Right lobe of liver (tissue), 6 donors: ENCODE data around the gene NAV2. TPM values are rescaled to one million over a fixed set of nuclear protein-coding genes. Genes with fewer than 3 reads are reported as not detected.

Source experiments
- ATAC-seq, 4 donors: fragments of 200-7000 bp; cut with Tn5 transposase; one replicate each; pipeline ENCODE4 v1.9.1; 2020; ENCODE audit warnings: mild to moderate bottlenecking in 4 of 4, moderate library complexity in 4 of 4
- DNase-seq, 3 donors: peaks; one replicate each; pipeline ENCODE4 v3.0.0-alpha.2; 2020
- H3K27ac ChIP-seq, 3 donors: fragments of 200-600 bp; one replicate each; pipeline ENCODE4 v1.8.0; 2022
- H3K27me3 ChIP-seq, 2 donors: fragments of 200-600 bp; one replicate each; pipeline ENCODE4 v1.8.0; 2022
- H3K36me3 ChIP-seq, 4 donors: fragments of 200-600 bp; sonication (generic) in 1 of 4; one replicate each; pipeline versions ENCODE4 v1.5.1 to v1.8.0; 2017 to 2022; ENCODE audit warnings: control low read depth in 1 of 4
- H3K4me1 ChIP-seq, 4 donors: fragments of 200-600 bp; sonication (generic) in 1 of 4; one replicate each; pipeline versions ENCODE4 v1.5.1 to v1.8.0; 2017 to 2022; ENCODE audit warnings: control low read depth in 1 of 4
- H3K4me3 ChIP-seq, 3 donors: fragments of 200-600 bp; one replicate each; pipeline ENCODE4 v1.8.0; 2022
- H3K9me3 ChIP-seq, 4 donors: fragments of 200-600 bp; sonication (generic) in 1 of 4; one replicate each; pipeline versions ENCODE4 v1.5.1 to v1.8.0; 2017 to 2022; ENCODE audit warnings: control low read depth in 1 of 4
- POLR2A ChIP-seq: fragments of 450-650 bp; IDR thresholded peaks from one replicate; pipeline ENCODE4 v1.6.1; 2017; ENCODE audit warnings: antibody characterized with exemption, mild to moderate bottlenecking
- WGBS: methylation state at CpG from one replicate; pipeline ENCODE4 v1.1.6; 2018; ENCODE audit warnings: low coverage, low lambda C conversion rate; ENCODE audit not compliant: insufficient coverage; ENCODE audit errors: missing lambda C conversion rate; 5-methylcytosine and 5-hydroxymethylcytosine counted together
- intact Hi-C, 2 donors: fragments of 100-400 bp; cut with DNase I; formaldehyde crosslinking; loops; one replicate each; pipeline versions ENCODE4 v1.11.2 to v1.14.1; 2022
- total RNA-seq, 6 experiments: library from RNA; depleted of rRNA in 2 of 6; stranded (reverse); fragments of >200 nt in 2 of 6; fragmentation: NEBNext Ultra II Directional in 3 of 6; extraction: Animal tissue kit (Norgen Biotek cat#: 25700) in 3 of 6; gene quantifications; one replicate each; pipeline versions ENCODE4 v1.1.0 to v1.2.4, GENCODE V29; 2016 to 2023
- TF ChIP-seq, protein P1 (sequence below), 4 donors: fragments of 200-600 bp in 3 of 4; fragments of 450-650 bp in 1 of 4; IDR thresholded peaks; one replicate each; pipeline versions ENCODE4 v1.5.1 to v1.8.0; 2016 to 2022; ENCODE audit warnings: antibody characterized with exemption in 4 of 4, mild to moderate bottlenecking in 2 of 4
- donor health status: DM: no; HTN: yes; CAD: no.
- donor health status: DM: no; HTN: no; CAD: no.
- donor health status: DM: no; HTN: no; CAD: no.
- donor health status: DM: no; HTN: yes; CAD: no.
- donor health status: DM: no; HTN: yes; CAD: no.

Gene NAV2
- total RNA-seq, 6 experiments from 2014 or later = 15.5 to 69.2 (median 37.1) TPM

GRCh38 chr11:20032127-20032526, 319.5 kb downstream of the NAV2 start:
- Histone ChIP-seq H3K9me3 (no peaks in the 10 kb centered on the region), H3K27ac (peak overlapping the region in 2 of 3 donors; percentile 34 to 99), H3K36me3 (no peaks in the 10 kb centered on the region), H3K4me1 (peaks cover 0 to 33% (median 14%) of the 10 kb centered on the region in 4 donors), H3K4me3 (no peak overlapping the region), H3K27me3 (no peaks in the 10 kb centered on the region)
- no peak for DNase-seq
- intact Hi-C loops = no loop called here
- TF ChIP-seq, protein P1, sequence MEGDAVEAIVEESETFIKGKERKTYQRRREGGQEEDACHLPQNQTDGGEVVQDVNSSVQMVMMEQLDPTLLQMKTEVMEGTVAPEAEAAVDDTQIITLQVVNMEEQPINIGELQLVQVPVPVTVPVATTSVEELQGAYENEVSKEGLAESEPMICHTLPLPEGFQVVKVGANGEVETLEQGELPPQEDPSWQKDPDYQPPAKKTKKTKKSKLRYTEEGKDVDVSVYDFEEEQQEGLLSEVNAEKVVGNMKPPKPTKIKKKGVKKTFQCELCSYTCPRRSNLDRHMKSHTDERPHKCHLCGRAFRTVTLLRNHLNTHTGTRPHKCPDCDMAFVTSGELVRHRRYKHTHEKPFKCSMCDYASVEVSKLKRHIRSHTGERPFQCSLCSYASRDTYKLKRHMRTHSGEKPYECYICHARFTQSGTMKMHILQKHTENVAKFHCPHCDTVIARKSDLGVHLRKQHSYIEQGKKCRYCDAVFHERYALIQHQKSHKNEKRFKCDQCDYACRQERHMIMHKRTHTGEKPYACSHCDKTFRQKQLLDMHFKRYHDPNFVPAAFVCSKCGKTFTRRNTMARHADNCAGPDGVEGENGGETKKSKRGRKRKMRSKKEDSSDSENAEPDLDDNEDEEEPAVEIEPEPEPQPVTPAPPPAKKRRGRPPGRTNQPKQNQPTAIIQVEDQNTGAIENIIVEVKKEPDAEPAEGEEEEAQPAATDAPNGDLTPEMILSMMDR (IDR thresholded peaks at IDR 0.05) = no peak
- TF ChIP-seq POLR2A = no peak
- WGBS = 79% methylated on average over 5 of the region's 5 CpGs
- ATAC-seq = no peak

DNA sequence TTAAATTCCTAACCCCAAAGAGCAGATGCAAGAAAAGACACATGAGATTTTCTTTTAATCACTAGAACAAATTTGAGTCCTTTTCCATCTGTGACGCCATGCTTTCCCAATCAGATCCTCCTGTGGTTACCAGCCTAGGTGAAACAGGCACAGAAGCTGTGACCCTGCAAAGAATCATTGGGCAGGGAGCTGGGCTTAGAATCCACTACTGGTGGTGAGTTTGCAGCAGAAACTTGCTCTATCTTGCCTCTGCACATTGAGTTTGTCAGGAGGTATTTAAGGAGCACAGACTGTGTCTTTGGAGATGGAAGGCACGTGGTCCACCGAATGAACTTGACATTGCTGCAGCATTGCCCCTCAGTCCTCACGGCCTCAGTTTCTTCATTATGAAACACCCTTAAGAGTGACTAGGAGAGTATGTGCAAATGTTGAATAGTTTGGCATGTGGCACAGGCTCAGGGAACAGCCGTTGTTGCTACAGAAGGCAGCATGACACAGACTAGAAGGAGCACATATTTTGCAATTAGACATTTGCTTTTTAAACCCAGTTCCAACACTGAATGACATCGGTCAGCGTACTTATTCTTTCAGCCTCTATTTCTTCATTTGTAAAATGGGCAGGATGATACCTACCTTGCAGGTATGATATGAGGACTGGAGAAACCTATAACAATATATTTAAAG, 320.1 kb downstream of the NAV2 start:
- intact Hi-C loops = no loop called here
- peaks cover 0 to 38% (median 17%) of the 10 kb centered on the region in 4 donors for H3K4me1 ChIP-seq
- no peaks in the 10 kb centered on the region for H3K36me3 ChIP-seq
- no peak overlapping the region for H3K4me3 ChIP-seq
- no peaks in the 10 kb centered on the region for H3K27me3 ChIP-seq
- DNase-seq (no peak), ATAC-seq (no peak)
- peak overlapping the region in 2 of 3 donors; percentile 34 to 99 for H3K27ac ChIP-seq
- no peaks in the 10 kb centered on the region for H3K9me3 ChIP-seq
- 64% methylated on average over 6 of the region's 7 CpGs for WGBS
- peak; percentile 27 for TF ChIP-seq POLR2A
- TF ChIP-seq, protein P1 (IDR thresholded peaks at IDR 0.05) = no peak

DNA sequence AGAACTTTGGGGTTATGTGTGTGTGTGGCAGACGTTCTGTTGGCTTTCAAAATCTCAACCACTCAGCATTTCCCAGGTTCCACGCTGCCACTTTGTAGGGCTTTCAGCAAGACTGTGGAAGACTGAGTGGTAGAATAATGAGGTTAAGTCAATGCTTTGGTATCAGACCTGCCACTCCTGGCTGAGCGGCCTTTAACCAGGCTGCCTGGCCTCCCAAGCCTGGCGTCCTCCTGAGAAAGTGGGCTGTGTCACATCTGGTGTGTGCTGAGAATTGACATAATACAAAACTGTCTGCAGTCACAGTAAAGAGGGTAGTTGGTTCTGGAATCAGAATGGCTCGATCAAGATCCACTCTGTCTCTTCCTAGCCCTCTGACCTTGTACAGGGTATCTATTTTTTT, 321.2 kb downstream of the NAV2 start:
- Histone ChIP-seq H3K4me3 (no peak overlapping the region), H3K4me1 (peaks cover 0 to 42% (median 19%) of the 10 kb centered on the region in 4 donors), H3K9me3 (no peaks in the 10 kb centered on the region), H3K27ac (peak overlapping the region in 2 of 3 donors; percentile 97 to 99), H3K36me3 (no peaks in the 10 kb centered on the region), H3K27me3 (no peaks in the 10 kb centered on the region)
- ATAC-seq (no peak), DNase-seq (no peak)
- 59% methylated on average over 5 of the region's 5 CpGs for WGBS
- no peak for TF ChIP-seq POLR2A
- TF ChIP-seq, protein P1 (IDR thresholded peaks at IDR 0.05) = no peak
- intact Hi-C loops = no loop called here

GRCh38 chr11:20034941-20035340, 322.3 kb downstream of the NAV2 start:
- ATAC-seq (no peak), DNase-seq (no peak)
- TF ChIP-seq POLR2A = no peak
- TF ChIP-seq, protein P1 (IDR thresholded peaks at IDR 0.05) = no peak
- H3K27ac ChIP-seq = peak overlapping the region; percentile 64 to 99 (median 97)
- H3K36me3 ChIP-seq = no peaks in the 10 kb centered on the region
- no peaks in the 10 kb centered on the region for H3K27me3 ChIP-seq
- no peak overlapping the region for H3K4me3 ChIP-seq
- intact Hi-C loops = no loop called here
- no peaks in the 10 kb centered on the region for H3K9me3 ChIP-seq
- WGBS = 71% methylated on average over 5 of the region's 5 CpGs
- H3K4me1 ChIP-seq = peaks cover 0 to 42% (median 16%) of the 10 kb centered on the region in 4 donors
